ENCODE results near the gene RASAL2. TPM values are rescaled to one million over a fixed set of nuclear protein-coding genes. Genes with fewer than 3 reads are reported as not detected.
A peak's percentile ranks its signal among the peaks of the same experiment; 100 is the strongest.
"Not testable (repeated sequence)": the region's sequence is repeated elsewhere in the genome, so short reads cannot be mapped to it uniquely, and the experiment has no call there.

RASAL2 gene
- polyA plus RNA-seq, 1 experiment = 21.4 TPM

DNA sequence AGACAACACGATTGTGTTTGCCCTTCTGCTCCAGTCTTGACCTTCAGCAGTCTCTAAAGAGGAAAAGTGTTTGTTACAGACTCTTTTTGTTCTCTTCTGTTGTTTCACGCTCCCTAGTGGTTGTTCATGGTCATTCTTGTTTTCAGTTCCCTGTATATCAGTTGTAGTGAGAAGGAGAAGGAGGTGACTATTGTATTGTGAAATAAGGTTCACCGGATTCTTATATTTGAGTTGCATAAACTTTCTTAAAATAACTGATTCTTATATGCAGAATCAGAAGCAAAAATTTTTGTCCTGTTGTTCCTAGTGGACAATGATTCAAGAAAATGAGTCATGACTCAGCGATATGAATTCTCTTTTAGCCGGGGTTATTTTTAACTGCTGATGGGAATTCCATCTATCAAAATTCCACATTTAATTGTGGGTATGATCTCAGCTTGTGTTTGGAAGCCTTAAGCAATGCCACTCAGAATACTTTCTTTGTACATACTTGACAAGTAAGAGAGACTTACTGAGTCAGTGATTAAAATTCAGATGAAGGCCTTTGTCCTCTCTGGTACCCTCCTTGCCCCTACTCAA is 250.7 kb downstream of the RASAL2 start:
- ChIA-PET POLR2A (no interaction called here), CTCF (interaction anchor here (0.9 to 4.9 kb wide), 6 partner anchors 9 to 659 kb away, joined by 3 to 21 read pairs (median 3); no protein-coding TSS in a partner anchor)
- TF ChIP-seq, protein P1, sequence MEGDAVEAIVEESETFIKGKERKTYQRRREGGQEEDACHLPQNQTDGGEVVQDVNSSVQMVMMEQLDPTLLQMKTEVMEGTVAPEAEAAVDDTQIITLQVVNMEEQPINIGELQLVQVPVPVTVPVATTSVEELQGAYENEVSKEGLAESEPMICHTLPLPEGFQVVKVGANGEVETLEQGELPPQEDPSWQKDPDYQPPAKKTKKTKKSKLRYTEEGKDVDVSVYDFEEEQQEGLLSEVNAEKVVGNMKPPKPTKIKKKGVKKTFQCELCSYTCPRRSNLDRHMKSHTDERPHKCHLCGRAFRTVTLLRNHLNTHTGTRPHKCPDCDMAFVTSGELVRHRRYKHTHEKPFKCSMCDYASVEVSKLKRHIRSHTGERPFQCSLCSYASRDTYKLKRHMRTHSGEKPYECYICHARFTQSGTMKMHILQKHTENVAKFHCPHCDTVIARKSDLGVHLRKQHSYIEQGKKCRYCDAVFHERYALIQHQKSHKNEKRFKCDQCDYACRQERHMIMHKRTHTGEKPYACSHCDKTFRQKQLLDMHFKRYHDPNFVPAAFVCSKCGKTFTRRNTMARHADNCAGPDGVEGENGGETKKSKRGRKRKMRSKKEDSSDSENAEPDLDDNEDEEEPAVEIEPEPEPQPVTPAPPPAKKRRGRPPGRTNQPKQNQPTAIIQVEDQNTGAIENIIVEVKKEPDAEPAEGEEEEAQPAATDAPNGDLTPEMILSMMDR (IDR thresholded peaks at IDR 0.05; ENCODE audit: low read depth, low read length) = peak; percentile 71

DNA sequence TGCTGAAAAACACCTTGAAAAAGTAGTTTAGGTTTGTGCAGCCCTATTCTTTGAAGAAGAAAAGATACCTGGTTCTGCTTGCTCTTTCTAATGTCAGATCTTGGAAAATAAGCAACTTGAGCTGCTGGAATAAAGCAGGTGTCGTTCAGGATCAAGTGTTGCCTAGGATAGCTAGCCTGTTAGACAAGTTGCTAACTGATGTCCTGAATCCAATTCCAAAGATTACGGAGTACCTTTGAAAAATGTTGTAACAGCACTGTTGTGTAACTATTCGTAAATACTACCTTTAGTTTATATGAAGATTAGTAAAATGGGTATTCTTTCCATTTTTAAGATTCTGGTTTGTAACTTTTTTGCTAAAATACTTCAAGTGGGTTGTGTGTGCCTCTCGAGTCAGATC is 251.3 kb downstream of the RASAL2 start:
- POLR2A ChIA-PET = no interaction called here
- TF ChIP-seq, protein P1 (IDR thresholded peaks at IDR 0.05; ENCODE audit: low read depth, low read length) = no peak
- H3K27ac ChIP-seq (ENCODE audit: low read depth, low read length) = no peak overlapping the region
- H3K4me3 ChIP-seq (ENCODE audit: low read depth, low read length) = no peak overlapping the region
- DNase-seq (ENCODE audit: low read depth, low spot score) = no peak
- H3K9me3 ChIP-seq (ENCODE audit: control insufficient read depth, insufficient read depth, low read length) = no peaks in the 10 kb centered on the region
- H3K27me3 ChIP-seq (ENCODE audit: control insufficient read depth, insufficient read depth, low read length) = no peaks in the 10 kb centered on the region
- CTCF ChIA-PET = interaction anchor here (0.7 to 4.9 kb wide), 6 partner anchors 26 to 658 kb away, joined by 3 to 21 read pairs (median 4); no protein-coding TSS in a partner anchor

More for the DNA sequence above, 250.7 kb downstream of the RASAL2 start:
- H3K9me3 ChIP-seq (ENCODE audit: control insufficient read depth, insufficient read depth, low read length) = no peaks in the 10 kb centered on the region
- DNase-seq (ENCODE audit: low read depth, low spot score) = peak; percentile 55
- no peak overlapping the region for H3K27ac ChIP-seq (ENCODE audit: low read depth, low read length)
- no peaks in the 10 kb centered on the region for H3K27me3 ChIP-seq (ENCODE audit: control insufficient read depth, insufficient read depth, low read length)
- no peak overlapping the region for H3K4me3 ChIP-seq (ENCODE audit: low read depth, low read length)

GRCh38 chr1:178345807-178346206 is 251.9 kb downstream of the RASAL2 start:
- ChIA-PET CTCF (interaction anchor here (0.7 to 4.9 kb wide), 5 partner anchors 25 to 658 kb away, joined by 3 to 21 read pairs (median 4); no protein-coding TSS in a partner anchor), POLR2A (no interaction called here)
- H3K27me3 ChIP-seq (ENCODE audit: control insufficient read depth, insufficient read depth, low read length) = no peaks in the 10 kb centered on the region
- no peak overlapping the region for H3K4me3 ChIP-seq (ENCODE audit: low read depth, low read length)
- H3K27ac ChIP-seq (ENCODE audit: low read depth, low read length) = no peak overlapping the region
- DNase-seq (ENCODE audit: low read depth, low spot score) = no peak
- H3K9me3 ChIP-seq (ENCODE audit: control insufficient read depth, insufficient read depth, low read length) = no peaks in the 10 kb centered on the region
- TF ChIP-seq, protein P1 (IDR thresholded peaks at IDR 0.05; ENCODE audit: low read depth, low read length) = no peak

DNA sequence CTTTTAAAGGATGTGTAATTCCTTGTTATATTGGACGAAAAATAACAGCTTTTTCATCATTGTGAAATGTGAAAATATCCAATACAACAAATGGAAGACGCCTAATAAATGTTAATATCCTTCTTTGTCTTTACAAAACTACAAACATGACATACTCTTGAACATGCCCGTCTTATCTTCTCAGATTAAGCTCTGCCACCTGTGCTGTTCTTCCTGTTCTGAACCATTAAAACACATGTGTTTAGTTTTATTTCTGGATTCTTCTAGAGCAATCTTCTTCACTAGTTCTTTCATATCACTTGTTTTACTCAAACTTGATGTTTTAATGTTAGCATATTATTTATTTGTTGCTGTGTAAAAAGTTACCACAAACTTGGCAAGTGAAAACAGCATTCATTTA is 255.9 kb downstream of the RASAL2 start:
- ChIA-PET POLR2A (interaction anchor here (0.6 kb wide), 2 partner anchors 81 to 236 kb away, joined by 4 to 6 read pairs; no protein-coding TSS in a partner anchor), CTCF (interaction anchor here (0.6 to 1.4 kb wide), 4 partner anchors 10 to 487 kb away, joined by 3 to 4 read pairs (median 3); no protein-coding TSS in a partner anchor)
- H3K9me3 ChIP-seq (ENCODE audit: control insufficient read depth, insufficient read depth, low read length) = peaks cover 5% of the 10 kb centered on the region
- H3K4me3 ChIP-seq (ENCODE audit: low read depth, low read length) = no peak overlapping the region
- DNase-seq (ENCODE audit: low read depth, low spot score) = no peak
- TF ChIP-seq, protein P1 (IDR thresholded peaks at IDR 0.05; ENCODE audit: low read depth, low read length) = no peak
- H3K27ac ChIP-seq (ENCODE audit: low read depth, low read length) = no peak overlapping the region
- H3K27me3 ChIP-seq (ENCODE audit: control insufficient read depth, insufficient read depth, low read length) = no peaks in the 10 kb centered on the region

- H3K27ac ChIP-seq (ENCODE audit: low read depth, low read length); H3K27me3 ChIP-seq (ENCODE audit: control insufficient read depth, insufficient read depth, low read length); H3K9me3 ChIP-seq (ENCODE audit: control insufficient read depth, insufficient read depth, low read length); CTCF ChIA-PET; DNase-seq (ENCODE audit: low read depth, low spot score); POLR2A ChIA-PET; H3K4me3 ChIP-seq (ENCODE audit: low read depth, low read length): not testable (repeated sequence)
Observed at GRCh38 chr1:178351911-178352310, 258.0 kb downstream of the RASAL2 start.

All from AG04450 (cell line).